Gastroesophageal sphincter (tissue), 3 donors: ENCODE data around the gene PSAP.

Experiments
- CTCF ChIP-seq, 4 experiments: fragments of 200-600 bp in 2 of 4; fragments of 450-650 bp in 2 of 4; sonication (generic) in 1 of 4; IDR thresholded peaks; one replicate each; pipeline ENCODE4 v1.5.1; 2017 to 2019; ENCODE audit warnings: antibody characterized with exemption in 4 of 4, mild to moderate bottlenecking in 2 of 4, moderate library complexity in 2 of 4
- POLR2A ChIP-seq, 2 donors: fragments of 450-650 bp; IDR thresholded peaks; one replicate each; pipeline ENCODE4 v1.6.1; 2017; ENCODE audit warnings: antibody characterized with exemption in 2 of 2, mild to moderate bottlenecking in 2 of 2, moderate library complexity in 1 of 2
- POLR2AphosphoS5 ChIP-seq: sonication (generic); formaldehyde crosslinking; IDR thresholded peaks from one replicate; pipeline ENCODE4 v1.6.1; 2017; ENCODE audit warnings: antibody characterized with exemption

GRCh38 chr10:71840177-71840957, 10.7 kb downstream of the PSAP start:
- TF ChIP-seq POLR2AphosphoS5 (no peak), CTCF (IDR thresholded peaks at IDR 0.05) (no peak), POLR2A (IDR thresholded peaks at IDR 0.05) (no peak)
